OCI-LY7 (cell line): Measurements from ENCODE around the gene BRSK2. TPM values are rescaled to one million over a fixed set of nuclear protein-coding genes. Genes with fewer than 3 reads are reported as not detected.
"Not testable (repeated sequence)": the region's sequence is repeated elsewhere in the genome, so short reads cannot be mapped to it uniquely, and the experiment has no call there.

ENCODE experiments used
- BruUV-seq: library from RNA; stranded (reverse); fragments of 400-500 nt; replicated peaks from 2 replicates; lab custom pipeline; 2021; lab: Mats Ljungman, UMichigan
- CTCF ChIA-PET: fragments of 300-600 bp; sonication (Branson Sonifier 250); formaldehyde crosslinking; loops from one replicate; lab custom pipeline; 2022; ENCODE audit warnings: antibody characterized with exemption; ENCODE audit not compliant: unreplicated experiment; lab: Charles Lee
- POLR2A ChIA-PET: fragments of 300-600 bp; sonication (Branson Sonifier 250); formaldehyde crosslinking; loops from one replicate; lab custom pipeline; 2022; ENCODE audit warnings: antibody characterized with exemption; lab: Charles Lee
- DNase-seq: peaks from one replicate; pipeline ENCODE4 v3.0.0-alpha.2; 2015; ENCODE audit warnings: low spot score
- H2AFZ ChIP-seq: fragments of 200-600 bp; sonication (generic), shearing (Covaris generic); 2 replicates; pipeline ENCODE4 v1.6.1; 2014; ENCODE audit warnings: mild to moderate bottlenecking, antibody characterized with exemption, low read length, moderate library complexity
- H3K27ac ChIP-seq: fragments of 200-600 bp; sonication (generic); 2 replicates; pipeline ENCODE4 v1.5.1; 2014; ENCODE audit warnings: mixed run types, low read depth, mild to moderate bottlenecking, moderate library complexity, low read length, inconsistent platforms; ENCODE audit not compliant: poor library complexity, severe bottlenecking
- H3K36me3 ChIP-seq: fragments of 200-600 bp; sonication (generic); 2 replicates; pipeline ENCODE4 v1.6.1; 2014; ENCODE audit warnings: mild to moderate bottlenecking, antibody characterized with exemption, low read length, moderate library complexity, mixed read lengths; ENCODE audit not compliant: insufficient read depth
- H3K4me1 ChIP-seq: fragments of 200-600 bp; sonication (generic); 2 replicates; pipeline ENCODE4 v1.5.1; 2014; ENCODE audit warnings: mild to moderate bottlenecking, low read length; ENCODE audit not compliant: insufficient read depth, poor library complexity, severe bottlenecking
- H3K4me2 ChIP-seq: fragments of 200-600 bp; sonication (generic); 2 replicates; pipeline ENCODE4 v1.6.1; 2014; ENCODE audit warnings: mild to moderate bottlenecking, low read length
- H3K4me3 ChIP-seq: fragments of 200-600 bp; sonication (generic); 2 replicates; pipeline ENCODE4 v1.5.1; 2014; ENCODE audit warnings: mild to moderate bottlenecking, low read depth, low read length; ENCODE audit not compliant: poor library complexity, severe bottlenecking
- H3K79me2 ChIP-seq: fragments of 200-600 bp; sonication (generic); 2 replicates; pipeline ENCODE4 v1.6.1; 2016; ENCODE audit warnings: low read depth, mild to moderate bottlenecking, low read length, moderate library complexity, mixed read lengths; ENCODE audit not compliant: insufficient read depth
- H3K9me2 ChIP-seq: fragments of 200-600 bp; sonication (generic); 2 replicates; pipeline ENCODE4 v1.6.1; 2016; ENCODE audit warnings: mild to moderate bottlenecking, low read length, mixed read lengths; ENCODE audit not compliant: insufficient read depth
- H3K9me3 ChIP-seq: fragments of 200-600 bp; sonication (generic); 2 replicates; pipeline ENCODE4 v1.6.1; 2014; ENCODE audit warnings: mild to moderate bottlenecking, mixed run types, low read length, mixed read lengths
- H4K20me1 ChIP-seq: fragments of 200-600 bp; sonication (generic); 2 replicates; pipeline ENCODE4 v1.6.1; 2014; ENCODE audit warnings: mild to moderate bottlenecking, antibody characterized with exemption, low read length, moderate library complexity, mixed read lengths; ENCODE audit not compliant: insufficient read depth
- CTCF ChIP-seq: fragments of 200-600 bp; sonication (generic); conservative IDR thresholded peaks from 2 replicates; pipeline ENCODE4 v1.5.1; 2014; ENCODE audit warnings: mild to moderate bottlenecking, antibody characterized with exemption, low read length, moderate library complexity, mixed read lengths
- EZH2phosphoT487 ChIP-seq: fragments of 200-600 bp; sonication (generic); IDR thresholded peaks from 2 replicates; pipeline ENCODE4 v1.6.1; 2018; ENCODE audit warnings: low read depth, borderline replicate concordance, mild to moderate bottlenecking, mixed run types, antibody characterized with exemption, low read length, moderate library complexity, mixed read lengths
- intact Hi-C: fragments of 100-400 bp; cut with micrococcal nuclease; formaldehyde crosslinking; loops from one replicate; pipeline ENCODE4 v1.10.0; 2022; ENCODE audit not compliant: unreplicated experiment
- total RNA-seq, 2 experiments: library from RNA; depleted of rRNA in 1 of 2; stranded (reverse); fragments of >200 nt in 1 of 2; shearing (Covaris generic) in 1 of 2; gene quantifications; 2 replicates each; pipeline ENCODE4 v1.2.3, GENCODE V29; 2014 to 2022

The BRSK2 gene
- total RNA-seq, 2 experiments from 2014 or later: not detected

DNA sequence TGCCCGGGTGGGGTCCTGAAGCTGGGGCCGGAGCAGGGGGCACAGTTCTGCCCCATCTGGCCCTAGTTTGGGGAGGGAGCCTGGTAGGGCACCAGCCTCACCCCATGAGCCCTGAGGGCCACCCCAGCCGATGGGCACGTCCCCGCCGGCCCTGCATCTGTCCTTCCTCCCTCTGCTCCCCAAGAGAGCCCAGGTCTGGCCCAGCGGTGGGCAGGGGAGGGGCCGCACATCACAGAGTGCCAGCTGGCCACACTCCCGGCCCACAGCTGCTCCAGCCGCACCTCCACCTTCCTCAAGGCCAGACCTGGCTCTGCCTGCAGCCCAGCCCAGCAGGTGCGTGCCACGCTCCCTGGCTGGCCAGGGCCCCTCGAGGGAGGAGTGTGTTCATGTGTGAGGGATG, 21.6 kb downstream of the BRSK2 start:
- H3K79me2 ChIP-seq: no peaks in the 10 kb centered on the region
- H4K20me1 ChIP-seq: no peaks in the 10 kb centered on the region
- H3K4me3 ChIP-seq: no peak overlapping the region
- H3K4me2 ChIP-seq: no peak overlapping the region
- BruUV-seq: no TSS peak
- ChIA-PET CTCF (no interaction called here), POLR2A (no interaction called here)
- no peaks in the 10 kb centered on the region for H3K36me3 ChIP-seq
- DNase-seq: no peak
- H3K9me3 ChIP-seq: peaks cover 7% of the 10 kb centered on the region; the same call in 1 of the 2 replicates
- no peaks in the 10 kb centered on the region for H3K4me1 ChIP-seq
- intact Hi-C loops: no loop called here
- H2AFZ ChIP-seq: no peak overlapping the region
- no peak for TF ChIP-seq CTCF
- no peak for TF ChIP-seq EZH2phosphoT487
- H3K27ac ChIP-seq: no peak overlapping the region
- no peaks in the 10 kb centered on the region for H3K9me2 ChIP-seq

- H3K36me3 ChIP-seq, CTCF ChIA-PET, H3K4me3 ChIP-seq, H3K9me2 ChIP-seq, H3K79me2 ChIP-seq, H2AFZ ChIP-seq, H4K20me1 ChIP-seq, H3K4me2 ChIP-seq, H3K4me1 ChIP-seq, POLR2A ChIA-PET, DNase-seq, intact Hi-C loops, BruUV-seq, H3K27ac ChIP-seq: not testable (repeated sequence)
- H3K9me3 ChIP-seq: peaks cover 12% of the 10 kb centered on the region; the same call in 1 of the 2 replicates
Observed at GRCh38 chr11:1411739-1412138, 22.0 kb downstream of the BRSK2 start.

DNA sequence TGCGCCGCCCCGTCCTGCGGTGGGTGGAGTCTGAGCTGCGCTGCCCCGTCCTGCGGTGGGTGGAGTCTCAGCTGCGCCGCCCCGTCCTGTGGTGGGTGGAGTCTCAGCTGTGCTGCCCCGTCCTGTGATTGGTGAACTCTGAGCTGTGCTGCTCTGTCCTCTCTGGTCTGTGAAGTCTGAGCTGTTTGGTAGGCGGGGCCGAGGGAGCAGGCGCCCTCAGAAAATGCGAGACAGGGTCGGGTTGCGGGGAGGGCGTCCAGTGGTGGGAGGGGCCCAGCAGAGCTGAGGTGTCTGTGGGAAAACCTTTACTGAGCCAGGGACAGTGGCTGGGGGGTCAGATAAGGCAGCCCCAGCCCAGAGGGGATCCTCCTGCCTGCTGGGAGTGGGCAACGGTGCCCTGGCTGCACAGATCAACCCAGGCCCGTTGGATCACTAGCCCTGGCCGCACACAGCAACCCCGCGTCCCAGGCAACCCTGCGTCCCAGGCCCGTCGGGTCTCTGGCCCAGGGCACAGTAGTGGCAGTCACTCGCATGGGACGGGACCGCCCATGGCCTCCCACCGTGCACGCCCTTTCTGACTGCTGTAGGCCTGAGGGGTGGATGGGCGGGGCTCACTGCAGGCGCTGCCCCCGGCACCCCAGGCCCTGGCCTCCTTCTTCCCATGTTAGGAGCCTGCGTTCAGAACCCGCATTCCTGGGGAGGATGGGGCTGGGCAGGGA, 22.8 kb downstream of the BRSK2 start:
- intact Hi-C loops: no loop called here
- CTCF ChIA-PET: interaction anchor here (0.5 kb wide), 1 partner anchor 290 kb away, joined by 3 read pairs; no protein-coding TSS in a partner anchor
- BruUV-seq: no TSS peak
- Histone ChIP-seq H3K9me3 (peaks cover 19% of the 10 kb centered on the region; the same call in 1 of the 2 replicates), H3K9me2 (no peaks in the 10 kb centered on the region), H4K20me1 (no peaks in the 10 kb centered on the region), H3K27ac (no peak overlapping the region), H2AFZ (no peak overlapping the region), H3K36me3 (no peaks in the 10 kb centered on the region), H3K4me2 (no peak overlapping the region), H3K4me1 (no peaks in the 10 kb centered on the region), H3K4me3 (no peak overlapping the region), H3K79me2 (no peaks in the 10 kb centered on the region)
- POLR2A ChIA-PET: no interaction called here
- no peak for TF ChIP-seq EZH2phosphoT487
- TF ChIP-seq CTCF: no peak
- no peak for DNase-seq
